Activated CD4-positive, alpha-beta memory T cell treated with anti-CD3 and anti-CD28 coated beads for 36 hours (primary cell): ENCODE data around the gene WDFY4. TPM values are rescaled to one million over a fixed set of nuclear protein-coding genes. Genes with fewer than 3 reads are reported as not detected.

Experiments used
- CTCF ChIA-PET: fragments of 350-600 bp; sonication (Branson Sonifier 250); formaldehyde crosslinking; loops from one replicate; lab custom pipeline; 2021; ENCODE audit warnings: antibody characterized with exemption, inconsistent platforms; lab: Charles Lee
- POLR2A ChIA-PET: fragments of 350-600 bp; sonication (Branson Sonifier 250); formaldehyde crosslinking; loops from one replicate; lab custom pipeline; 2021; ENCODE audit warnings: antibody characterized with exemption; lab: Charles Lee
- DNase-seq: peaks from one replicate; pipeline ENCODE4 v3.0.0-alpha.2; 2020
- H3K27ac Mint-ChIP-seq: one replicate; pipeline ENCODE4 v1.8.0; 2021; ENCODE audit warnings: mixed read lengths
- H3K27me3 Mint-ChIP-seq: one replicate; pipeline ENCODE4 v1.8.0; 2021; ENCODE audit warnings: mixed read lengths
- H3K36me3 Mint-ChIP-seq: one replicate; pipeline ENCODE4 v1.8.0; 2021; ENCODE audit warnings: mixed read lengths
- H3K4me1 Mint-ChIP-seq: one replicate; pipeline ENCODE4 v1.8.0; 2021; ENCODE audit warnings: low read depth, mixed read lengths
- H3K4me3 Mint-ChIP-seq: one replicate; pipeline ENCODE4 v1.8.0; 2021; ENCODE audit warnings: mild to moderate bottlenecking, mixed read lengths
- H3K9me3 Mint-ChIP-seq: one replicate; pipeline ENCODE4 v1.8.0; 2021; ENCODE audit warnings: mixed read lengths
- intact Hi-C: fragments of 100-400 bp; cut with micrococcal nuclease; formaldehyde crosslinking; loops from one replicate; pipeline ENCODE4 v1.15.1; 2023
- total RNA-seq, 2 experiments: library from RNA; stranded (reverse); gene quantifications; one replicate each; pipeline ENCODE4 v1.2.3, GENCODE V29; 2021

WDFY4 gene
- total RNA-seq, 2 experiments from 2014 or later, result not detected

DNA sequence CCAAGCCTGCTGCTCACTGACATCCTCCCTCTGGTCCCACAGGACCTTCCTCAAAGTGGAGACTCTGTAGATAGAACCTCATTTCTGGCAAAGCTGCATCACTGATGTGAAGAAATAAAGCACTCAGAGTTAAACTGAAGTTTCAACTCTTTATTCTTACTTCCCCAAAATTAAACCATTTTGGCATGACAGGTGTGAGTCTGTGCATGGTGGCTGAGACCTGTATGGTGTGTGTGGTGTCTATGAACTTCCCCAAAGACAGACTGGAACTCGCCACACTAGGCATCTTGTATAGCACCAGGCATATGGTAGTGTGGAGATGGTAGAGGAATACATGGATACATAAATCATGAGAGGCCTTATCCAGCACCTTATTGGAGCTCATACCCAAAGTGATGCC is 6.6 kb upstream of the WDFY4 start:
- intact Hi-C loops, result no loop called here
- no peaks in the 10 kb centered on the region for H3K36me3 Mint-ChIP-seq
- DNase-seq, result no peak
- H3K9me3 Mint-ChIP-seq, result peaks cover 8% of the 10 kb centered on the region
- no peaks in the 10 kb centered on the region for H3K27me3 Mint-ChIP-seq
- POLR2A ChIA-PET, result no interaction called here
- CTCF ChIA-PET, result interaction anchor here (0.9 kb wide), 1 partner anchor 20 kb away, joined by 5 read pairs; no protein-coding TSS in a partner anchor
- no peaks in the 10 kb centered on the region for H3K4me1 Mint-ChIP-seq
- no peak overlapping the region for H3K4me3 Mint-ChIP-seq
- H3K27ac Mint-ChIP-seq, result no peak overlapping the region

DNA sequence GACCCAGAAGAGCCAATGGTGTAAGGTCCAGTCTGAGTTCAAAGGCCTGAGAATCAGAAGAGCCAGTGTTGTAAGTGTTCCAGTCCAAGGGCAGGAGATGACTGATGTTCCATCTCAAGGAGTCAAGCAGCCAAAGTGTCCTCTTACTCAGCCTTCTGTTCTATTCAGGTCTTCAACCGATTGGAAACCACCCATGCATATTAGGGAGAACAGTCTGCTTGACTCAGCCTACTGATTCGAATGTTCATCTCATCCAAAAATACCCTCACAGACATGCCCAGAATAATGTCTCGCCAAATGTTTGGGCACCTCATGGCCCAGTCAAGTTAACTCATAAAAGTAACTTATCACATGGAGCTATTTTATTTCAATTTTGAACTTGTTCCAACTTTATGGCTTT is 2.9 kb upstream of the WDFY4 start:
- Mint-ChIP-seq H3K27me3 (peaks cover 4% of the 10 kb centered on the region), H3K27ac (no peak overlapping the region), H3K4me3 (no peak overlapping the region), H3K9me3 (peaks cover 8% of the 10 kb centered on the region), H3K4me1 (no peaks in the 10 kb centered on the region), H3K36me3 (no peaks in the 10 kb centered on the region)
- ChIA-PET POLR2A (no interaction called here), CTCF (interaction anchor here (1.2 kb wide), 1 partner anchor 25 kb away, joined by 3 read pairs; no protein-coding TSS in a partner anchor)
- no peak for DNase-seq
- intact Hi-C loops, result no loop called here

GRCh38 chr10:48682265-48682664 is 2.4 kb upstream of the WDFY4 start:
- no peak for DNase-seq
- no peaks in the 10 kb centered on the region for H3K4me1 Mint-ChIP-seq

GRCh38 chr10:48683424-48683823 is 1.2 kb upstream of the WDFY4 start:
- Mint-ChIP-seq H3K4me1 (no peaks in the 10 kb centered on the region), H3K36me3 (no peaks in the 10 kb centered on the region), H3K9me3 (no peaks in the 10 kb centered on the region), H3K27ac (no peak overlapping the region), H3K27me3 (peaks cover 4% of the 10 kb centered on the region), H3K4me3 (no peak overlapping the region)
- ChIA-PET CTCF (no interaction called here), POLR2A (no interaction called here)
- intact Hi-C loops, result no loop called here
- no peak for DNase-seq

More at GRCh38 chr10:48682265-48682664, 2.4 kb upstream of the WDFY4 start:
- Mint-ChIP-seq H3K4me3 (no peak overlapping the region), H3K27ac (no peak overlapping the region), H3K9me3 (peaks cover 7% of the 10 kb centered on the region), H3K36me3 (no peaks in the 10 kb centered on the region), H3K27me3 (peaks cover 4% of the 10 kb centered on the region)
- ChIA-PET POLR2A (no interaction called here), CTCF (interaction anchor here (1.2 kb wide), 1 partner anchor 26 kb away, joined by 3 read pairs; no protein-coding TSS in a partner anchor)
- intact Hi-C loops, result no loop called here

DNA sequence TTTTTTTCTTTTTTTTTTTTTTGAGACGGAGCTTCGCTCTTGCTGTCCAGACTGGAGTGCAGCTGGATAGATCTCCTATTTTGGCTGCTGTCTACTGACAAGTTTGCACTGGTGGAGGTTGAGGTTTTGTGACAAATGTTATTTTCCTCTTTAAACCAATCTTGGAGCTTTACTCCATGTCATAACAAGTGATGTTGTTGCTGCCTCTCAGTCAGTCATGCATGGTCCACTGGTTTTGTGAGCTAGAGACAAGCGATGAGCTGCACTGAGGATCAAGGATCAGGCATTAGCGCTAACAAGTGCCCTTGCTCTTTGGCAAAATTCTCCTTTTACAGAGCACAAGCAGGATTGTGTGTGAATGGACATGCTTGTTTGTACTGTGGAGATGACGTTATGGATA is 805 bp upstream of the WDFY4 start:
- CTCF ChIA-PET, result no interaction called here
- no peaks in the 10 kb centered on the region for H3K4me1 Mint-ChIP-seq
- no peak for DNase-seq
- no peak overlapping the region for H3K27ac Mint-ChIP-seq
- H3K4me3 Mint-ChIP-seq, result no peak overlapping the region
- intact Hi-C loops, result no loop called here
- POLR2A ChIA-PET, result no interaction called here
- peaks cover 6% of the 10 kb centered on the region for H3K27me3 Mint-ChIP-seq
- H3K36me3 Mint-ChIP-seq, result no peaks in the 10 kb centered on the region
- no peaks in the 10 kb centered on the region for H3K9me3 Mint-ChIP-seq

- no peaks in the 10 kb centered on the region for H3K36me3 Mint-ChIP-seq
- H3K27ac Mint-ChIP-seq, result no peak overlapping the region
- H3K4me3 Mint-ChIP-seq, result no peak overlapping the region
- ChIA-PET CTCF (no interaction called here), POLR2A (no interaction called here)
- intact Hi-C loops, result no loop called here
- H3K27me3 Mint-ChIP-seq, result peaks cover 6% of the 10 kb centered on the region
- DNase-seq, result no peak
- H3K9me3 Mint-ChIP-seq, result no peaks in the 10 kb centered on the region
- no peaks in the 10 kb centered on the region for H3K4me1 Mint-ChIP-seq
Measured at GRCh38 chr10:48684463-48684791, 246 bp upstream of the WDFY4 start.

GRCh38 chr10:48685731-48686130 is 1.1 kb downstream of the WDFY4 start:
- Mint-ChIP-seq H3K27ac (no peak overlapping the region), H3K27me3 (peaks cover 9% of the 10 kb centered on the region), H3K9me3 (no peaks in the 10 kb centered on the region), H3K36me3 (no peaks in the 10 kb centered on the region), H3K4me3 (no peak overlapping the region), H3K4me1 (no peaks in the 10 kb centered on the region)
- CTCF ChIA-PET, result no interaction called here
- no peak for DNase-seq
- intact Hi-C loops, result no loop called here
- POLR2A ChIA-PET, result no interaction called here

GRCh38 chr10:48690791-48691660 is 6.4 kb downstream of the WDFY4 start:
- no peak overlapping the region for H3K4me3 Mint-ChIP-seq
- DNase-seq, result no peak
- ChIA-PET POLR2A (no interaction called here), CTCF (no interaction called here)
- no peak overlapping the region for H3K27ac Mint-ChIP-seq
- intact Hi-C loops, result no loop called here
- no peaks in the 10 kb centered on the region for H3K4me1 Mint-ChIP-seq
- no peaks in the 10 kb centered on the region for H3K9me3 Mint-ChIP-seq
- peaks cover 6% of the 10 kb centered on the region for H3K27me3 Mint-ChIP-seq
- H3K36me3 Mint-ChIP-seq, result no peaks in the 10 kb centered on the region

- H3K4me3 Mint-ChIP-seq, result no peak overlapping the region
- POLR2A ChIA-PET, result no interaction called here
- H3K36me3 Mint-ChIP-seq, result no peaks in the 10 kb centered on the region
- no peaks in the 10 kb centered on the region for H3K9me3 Mint-ChIP-seq
- no peaks in the 10 kb centered on the region for H3K4me1 Mint-ChIP-seq
- DNase-seq, result no peak
- H3K27ac Mint-ChIP-seq, result no peak overlapping the region
- CTCF ChIA-PET, result no interaction called here
- peaks cover 6% of the 10 kb centered on the region for H3K27me3 Mint-ChIP-seq
- intact Hi-C loops, result no loop called here
Measured at GRCh38 chr10:48691812-48692528, 7.3 kb downstream of the WDFY4 start.

- Mint-ChIP-seq H3K27me3 (peaks cover 6% of the 10 kb centered on the region), H3K4me3 (no peak overlapping the region), H3K9me3 (no peaks in the 10 kb centered on the region), H3K36me3 (no peaks in the 10 kb centered on the region), H3K27ac (no peak overlapping the region), H3K4me1 (no peaks in the 10 kb centered on the region)
- POLR2A ChIA-PET, result no interaction called here
- DNase-seq, result no peak
- intact Hi-C loops, result no loop called here
- CTCF ChIA-PET, result no interaction called here
Measured at GRCh38 chr10:48692748-48693147, 8.1 kb downstream of the WDFY4 start.

DNA sequence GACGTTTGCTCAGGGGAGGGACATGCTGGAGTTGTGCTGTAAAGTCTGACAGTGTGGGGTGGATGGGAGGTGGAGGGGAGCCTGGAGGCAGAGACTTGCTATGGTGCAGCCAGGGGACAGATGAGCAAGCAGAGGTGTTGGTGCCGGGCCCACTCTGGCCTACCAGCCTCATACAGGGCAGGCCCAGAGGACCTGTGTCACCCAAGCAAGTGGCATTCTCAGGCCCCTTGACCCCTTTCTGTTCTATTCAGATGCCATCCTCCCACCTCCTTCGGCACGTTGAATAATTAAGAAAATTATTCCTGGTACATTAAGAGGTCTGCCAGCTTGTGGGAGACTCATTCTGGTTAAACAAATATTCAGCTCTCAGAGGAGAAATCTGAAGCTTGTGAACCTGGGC is 8.5 kb downstream of the WDFY4 start:
- ChIA-PET POLR2A (no interaction called here), CTCF (no interaction called here)
- Mint-ChIP-seq H3K36me3 (no peaks in the 10 kb centered on the region), H3K27ac (no peak overlapping the region), H3K4me1 (no peaks in the 10 kb centered on the region), H3K4me3 (no peak overlapping the region), H3K9me3 (no peaks in the 10 kb centered on the region), H3K27me3 (peaks cover 6% of the 10 kb centered on the region)
- intact Hi-C loops, result no loop called here
- DNase-seq, result no peak

- Mint-ChIP-seq H3K36me3 (no peaks in the 10 kb centered on the region), H3K27ac (no peak overlapping the region), H3K27me3 (peaks cover 3% of the 10 kb centered on the region), H3K9me3 (no peaks in the 10 kb centered on the region), H3K4me3 (no peak overlapping the region), H3K4me1 (no peaks in the 10 kb centered on the region)
- ChIA-PET CTCF (no interaction called here), POLR2A (no interaction called here)
- intact Hi-C loops, result no loop called here
- DNase-seq, result no peak
Measured at GRCh38 chr10:48694371-48695030, 9.8 kb downstream of the WDFY4 start.
